Nucleus accumbens (tissue), 56 donors: ENCODE data around the gene STK17A.
"Not testable (repeated sequence)": the region's sequence is repeated elsewhere in the genome, so short reads cannot be mapped to it uniquely, and the experiment has no call there.

Source experiments
- DNase-seq, 56 donors: peaks; one replicate each; lab custom pipeline; 2025; lab: John Stamatoyannopoulos, UW

The STK17A gene

GRCh38 chr7:43593010-43593409 lies 10.1 kb downstream of the STK17A start:
- DNase-seq = no peak

DNA sequence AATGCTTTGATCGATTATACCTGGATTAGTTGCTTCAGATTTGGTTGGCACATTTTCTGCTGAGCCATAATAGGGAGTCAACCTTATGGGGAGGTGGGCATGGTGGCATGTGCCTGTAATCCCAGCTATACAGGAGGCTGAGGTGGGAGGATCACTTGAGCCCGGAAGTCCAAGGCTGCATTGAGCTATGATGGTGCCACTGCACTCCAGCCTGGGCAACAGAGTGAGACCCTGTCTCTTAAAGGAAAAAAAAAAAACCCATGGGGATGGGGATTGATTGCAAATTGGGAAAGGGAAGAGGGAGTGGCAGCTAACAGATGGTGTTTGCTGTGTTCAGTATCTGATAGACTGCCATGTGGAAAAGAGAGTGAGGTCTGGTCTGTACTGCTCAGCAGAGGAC lies 11.1 kb downstream of the STK17A start:
- DNase-seq = no peak

- DNase-seq = not testable (repeated sequence)
These were observed 13.5 kb downstream of the STK17A start for GRCh38 chr7:43596426-43596825.

DNA sequence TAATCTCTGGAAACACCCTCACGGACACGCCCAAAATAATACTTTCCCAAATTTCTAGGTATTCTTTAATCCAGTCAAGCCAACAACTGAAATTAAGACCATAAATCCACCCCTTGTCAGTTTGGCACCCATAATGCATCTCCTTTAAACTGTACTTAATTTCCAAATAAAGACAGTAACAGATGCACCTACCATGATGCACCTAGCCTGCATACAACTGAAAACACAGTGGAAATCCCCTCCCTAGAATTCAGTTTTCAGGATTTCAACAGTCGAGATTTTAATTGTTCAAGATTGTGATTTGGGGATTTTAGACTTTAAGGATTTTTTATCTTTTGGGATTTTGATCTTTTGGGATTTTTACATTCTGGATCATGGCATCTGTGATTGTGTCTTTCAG lies 17.1 kb downstream of the STK17A start:
- DNase-seq = no peak

DNA sequence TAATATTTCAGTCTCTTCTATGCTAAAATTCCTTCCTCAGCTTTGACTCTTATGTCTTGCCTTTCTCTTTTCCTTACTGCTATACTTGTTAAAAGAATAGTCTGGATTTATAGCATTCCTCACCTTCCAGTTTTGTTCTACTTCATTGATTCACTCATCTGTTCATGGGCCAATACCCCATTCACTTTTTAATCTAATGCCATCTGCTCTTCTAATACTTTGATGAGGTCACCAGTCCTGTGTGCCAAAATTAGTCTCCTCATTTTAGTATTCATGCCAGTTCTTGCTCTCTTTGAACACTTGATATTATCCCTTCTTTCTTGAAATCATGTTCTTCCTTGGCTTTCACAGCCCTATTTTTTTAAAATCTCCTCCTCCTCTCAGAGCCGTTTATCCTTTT lies 19.3 kb downstream of the STK17A start:
- no peak for DNase-seq

DNA sequence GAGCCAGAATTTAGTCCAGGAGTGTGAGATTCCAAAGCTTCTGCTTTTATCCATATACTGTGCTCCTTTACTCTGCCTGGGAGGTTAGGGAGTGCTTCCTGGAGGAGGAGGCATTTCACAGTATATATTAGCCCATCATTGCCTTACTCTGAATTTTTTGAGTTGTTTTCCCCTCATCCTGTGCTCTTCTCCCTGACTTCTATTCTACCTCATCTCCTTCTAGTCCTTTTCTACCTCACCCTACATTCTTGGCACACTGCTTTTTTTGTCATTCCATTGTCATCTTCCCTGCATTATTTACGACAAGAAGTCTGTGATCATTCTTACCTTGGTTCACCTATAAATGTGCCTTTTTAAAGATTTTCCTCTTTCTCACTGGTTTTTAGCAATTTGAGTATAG lies 21.3 kb downstream of the STK17A start:
- no peak for DNase-seq

- no peak for DNase-seq
These were observed 26.2 kb downstream of the STK17A start for GRCh38 chr7:43609097-43609496.

GRCh38 chr7:43612128-43612527 lies 29.2 kb downstream of the STK17A start:
- no peak for DNase-seq

DNA sequence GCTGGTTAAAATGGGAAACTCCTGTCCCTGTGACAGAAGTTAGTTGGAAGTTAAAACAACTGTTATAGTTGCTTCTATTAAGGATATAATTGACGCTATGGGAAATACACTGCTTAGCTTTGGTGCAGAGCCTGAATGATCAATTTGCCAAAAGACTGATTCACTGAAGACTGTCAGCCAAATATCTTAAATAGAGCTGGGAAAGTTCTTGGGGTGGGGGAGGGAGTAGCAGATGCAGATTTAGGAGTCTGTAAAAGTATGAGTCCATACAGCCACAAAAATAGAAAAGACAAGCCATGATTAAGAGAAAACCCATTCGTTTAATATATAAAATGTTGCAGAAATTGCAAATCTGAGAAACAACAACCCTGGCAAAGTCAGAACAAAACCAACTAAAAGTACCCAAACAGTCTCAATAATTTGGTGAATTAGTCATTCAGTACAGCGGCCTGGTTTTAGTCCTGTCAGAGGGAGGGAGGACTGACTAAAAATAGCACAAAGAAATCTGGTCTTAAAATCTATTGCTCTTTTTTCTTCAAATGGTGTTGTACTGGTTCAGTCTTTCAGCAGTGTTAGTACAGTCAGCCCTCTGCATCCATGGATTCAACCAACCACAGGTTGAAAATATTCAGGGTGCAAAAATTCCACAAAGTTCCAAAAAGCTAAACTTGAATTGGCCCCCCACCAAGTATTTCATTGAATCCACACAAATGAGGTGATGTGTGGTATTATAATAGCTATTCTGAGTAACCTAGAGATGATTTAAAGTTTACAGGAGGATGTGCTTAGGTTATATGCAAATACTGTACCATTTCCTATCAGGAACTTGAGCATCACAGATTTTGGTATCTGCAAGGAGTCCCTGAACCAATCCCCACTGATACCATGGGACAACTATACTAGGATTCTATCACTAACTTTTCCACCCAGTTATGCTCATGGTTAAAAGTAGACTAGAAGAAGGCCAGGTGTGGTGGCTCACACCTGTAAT lies 30.0 kb downstream of the STK17A start:
- peak in 1 of 56 donors; percentile 9 for DNase-seq

DNA sequence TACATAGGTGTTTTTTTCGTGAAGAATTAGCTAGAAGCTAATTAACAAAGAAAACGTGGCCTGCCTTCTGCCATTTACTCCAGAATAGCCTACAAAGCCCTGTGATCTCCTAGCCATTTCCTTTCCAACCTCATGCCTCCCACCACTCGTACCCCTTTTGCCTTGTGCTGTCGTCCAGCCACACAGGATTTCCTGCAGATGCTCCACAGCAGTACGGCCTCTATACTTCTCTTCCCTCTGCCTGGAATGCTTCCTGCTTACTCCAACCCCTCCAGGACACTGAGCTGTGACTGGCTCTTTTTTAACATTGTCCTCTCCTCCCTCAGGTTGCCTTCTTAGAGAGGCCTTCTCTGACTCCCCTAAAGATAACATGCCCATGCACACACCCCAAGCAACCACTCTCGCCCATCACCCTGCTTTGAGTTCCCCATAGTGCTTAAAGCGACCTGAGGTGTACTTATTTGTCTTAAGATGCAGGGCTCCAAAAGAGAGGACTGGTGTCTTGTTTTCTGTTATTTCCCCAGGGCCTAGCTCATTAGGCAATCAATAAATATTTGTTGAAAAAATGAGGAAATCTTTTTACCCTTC lies 32.7 kb downstream of the STK17A start:
- no peak for DNase-seq

DNA sequence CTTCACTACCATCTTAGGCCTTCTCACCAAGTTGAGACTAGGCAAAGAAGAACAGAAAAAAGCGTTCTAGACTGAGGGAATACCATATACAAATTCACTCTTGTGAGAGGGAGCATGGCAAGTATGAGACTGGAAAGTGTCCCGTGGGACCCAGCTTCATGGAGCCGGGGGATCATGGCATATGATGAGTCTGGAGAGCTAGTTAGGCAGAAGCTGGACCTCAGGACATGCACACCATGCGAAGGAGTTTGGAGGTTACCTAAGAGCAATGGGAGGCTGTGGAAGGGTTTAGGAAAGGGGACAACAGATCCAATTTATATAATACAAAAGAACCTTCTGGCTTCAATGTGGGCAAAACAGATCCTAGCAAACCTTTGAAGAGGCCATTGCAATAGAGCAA lies 34.1 kb downstream of the STK17A start:
- no peak for DNase-seq

- no peak for DNase-seq
These were observed 35.2 kb downstream of the STK17A start for GRCh38 chr7:43618073-43618472.

DNA sequence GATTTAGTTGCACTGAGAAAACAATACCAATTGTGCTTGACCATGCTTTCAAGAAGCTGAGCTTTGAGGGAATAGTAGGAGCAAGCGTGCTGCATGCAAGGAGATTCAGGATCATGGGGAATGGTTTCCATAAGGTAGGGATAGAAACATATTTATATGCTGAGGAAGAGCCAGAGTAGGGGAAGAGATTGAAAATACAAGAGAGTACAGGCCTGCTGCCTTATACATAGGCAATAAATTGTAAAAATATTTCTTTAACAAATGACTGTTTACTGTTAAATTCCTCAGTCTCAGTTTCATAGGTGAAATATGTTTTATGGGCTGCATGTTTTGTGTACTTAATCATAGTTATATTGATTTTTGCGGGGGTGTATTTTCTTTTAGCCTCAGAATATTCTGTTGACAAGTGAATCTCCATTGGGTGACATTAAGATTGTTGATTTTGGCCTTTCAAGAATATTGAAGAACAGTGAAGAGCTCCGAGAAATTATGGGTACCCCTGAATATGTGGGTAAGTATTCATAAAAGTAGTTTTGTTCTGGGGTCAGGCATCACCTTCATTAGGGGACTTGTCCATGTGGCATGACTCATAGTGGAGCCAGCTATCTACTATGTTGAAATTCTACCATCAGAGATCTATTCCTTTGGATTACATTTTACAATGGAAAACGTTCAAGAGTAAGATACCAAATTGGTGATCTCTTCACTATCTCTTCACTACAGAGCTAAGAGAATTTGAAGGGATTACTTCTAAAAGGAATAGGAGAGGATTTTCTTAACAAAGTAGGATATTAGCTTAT lies 36.5 kb downstream of the STK17A start:
- DNase-seq = no peak

- no peak for DNase-seq
These were observed 39.0 kb downstream of the STK17A start for GRCh38 chr7:43621729-43622448.

DNA sequence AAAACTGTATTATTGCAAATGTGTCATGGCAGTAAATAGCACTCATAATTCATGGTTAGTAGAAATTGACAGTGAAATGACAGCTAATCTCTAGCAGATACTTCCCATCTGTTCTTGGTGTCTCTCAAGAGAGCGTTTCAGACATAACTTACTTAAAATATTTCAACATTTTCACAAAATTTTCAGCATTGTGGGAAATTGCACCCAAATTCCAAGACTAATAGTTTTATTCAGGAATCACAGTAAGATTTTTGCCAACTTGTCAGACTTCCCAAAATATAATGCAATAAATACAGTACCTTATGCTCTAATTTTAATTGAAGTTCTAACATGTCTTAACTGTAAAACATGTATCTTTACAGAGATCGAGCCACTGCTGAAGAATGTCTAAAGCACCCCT lies 41.2 kb downstream of the STK17A start:
- DNase-seq = no peak

DNA sequence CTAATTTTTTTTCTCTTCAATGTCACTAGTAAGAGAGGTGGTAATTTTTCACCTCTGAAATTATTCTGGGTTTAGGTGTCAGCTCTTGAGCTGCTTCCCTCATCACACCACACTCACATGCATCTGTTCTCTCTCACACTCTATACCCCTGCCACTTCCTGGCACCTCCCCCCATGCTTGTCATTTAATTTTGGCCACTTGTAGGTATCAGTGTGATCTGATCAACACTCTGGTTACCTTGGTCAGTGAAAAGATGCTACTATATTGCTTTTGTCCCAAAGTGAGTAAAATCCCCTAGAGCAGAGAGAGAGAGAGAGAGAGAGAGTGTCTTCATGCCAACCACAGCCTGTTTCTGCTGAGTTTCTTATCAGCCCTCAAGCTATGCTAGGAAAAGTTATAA lies 42.5 kb downstream of the STK17A start:
- DNase-seq = no peak

DNA sequence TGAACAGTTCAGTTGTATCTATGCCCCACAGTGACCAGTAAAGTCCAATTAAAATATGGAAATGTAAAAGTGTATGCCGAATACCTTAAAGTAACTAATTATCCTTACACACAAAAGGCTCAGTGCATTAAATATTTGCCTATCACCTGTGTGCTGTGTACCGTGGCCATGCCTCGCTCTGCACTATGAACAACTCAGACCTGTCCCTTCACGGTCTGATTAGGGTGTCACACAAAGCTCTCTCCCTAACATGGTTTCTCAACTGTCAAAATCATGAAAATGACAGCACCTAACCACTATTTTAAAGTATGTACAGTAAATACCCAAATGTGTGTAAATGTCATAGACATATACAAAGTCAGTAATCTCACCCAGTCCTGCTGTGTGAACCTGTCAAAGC lies 43.1 kb downstream of the STK17A start:
- no peak for DNase-seq

DNA sequence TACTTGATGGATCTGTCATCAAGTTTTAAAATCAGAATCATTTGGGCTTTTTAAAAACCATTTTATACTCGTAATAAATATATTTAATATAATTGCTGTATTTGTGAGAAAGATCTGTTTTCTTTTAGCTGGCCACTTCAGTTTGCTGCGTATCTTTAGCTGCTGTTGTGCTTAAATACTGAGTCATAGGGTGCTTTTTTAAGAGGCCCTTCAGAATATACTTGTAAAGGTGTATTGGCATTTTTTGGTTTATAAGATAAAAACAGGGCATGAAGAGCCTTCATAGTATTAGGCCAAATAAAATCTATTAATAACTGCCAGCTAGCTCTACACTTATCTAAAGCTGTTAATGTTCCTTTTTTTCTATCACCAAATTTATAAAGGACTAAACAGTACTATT lies 43.8 kb downstream of the STK17A start:
- DNase-seq = no peak

DNA sequence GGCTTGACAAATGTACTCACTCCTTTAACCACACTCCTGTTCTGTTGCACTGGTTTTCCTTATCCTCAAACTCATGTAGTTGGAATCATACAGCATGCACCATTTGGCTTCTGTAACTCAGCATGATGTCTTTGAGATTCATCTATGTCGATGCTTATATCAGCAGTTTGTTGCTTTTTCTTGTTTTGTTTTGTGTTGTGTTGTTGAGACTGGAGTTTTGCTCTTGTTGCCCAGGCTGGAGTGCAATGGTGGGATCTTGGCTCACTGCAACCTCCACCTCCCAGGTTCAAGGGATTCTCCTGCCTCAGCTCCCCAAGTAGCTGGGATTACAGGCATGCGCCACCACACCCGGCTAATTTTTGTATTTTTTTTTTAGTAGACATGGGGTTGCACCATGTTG lies 44.9 kb downstream of the STK17A start:
- DNase-seq = not testable (repeated sequence)

GRCh38 chr7:43628431-43628830 lies 45.5 kb downstream of the STK17A start:
- DNase-seq = no peak

DNA sequence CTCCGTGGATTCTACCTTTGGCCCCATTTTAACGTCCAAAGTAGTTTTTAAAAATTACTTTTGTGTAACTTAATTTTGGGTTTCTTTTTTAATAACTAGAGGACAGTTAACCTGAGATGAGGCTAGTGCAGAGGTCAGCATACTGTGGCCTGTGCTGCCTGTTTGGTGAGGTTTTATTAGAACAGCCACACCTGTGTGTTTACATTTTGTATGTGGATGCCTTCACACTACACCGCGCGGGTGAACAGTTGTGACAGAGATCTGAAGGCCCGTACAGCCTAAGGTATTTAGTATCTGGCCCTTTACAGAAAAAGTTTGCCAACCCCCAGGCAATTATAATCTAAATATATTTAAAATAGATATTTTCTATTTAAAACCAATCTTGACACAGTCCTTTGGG lies 46.9 kb downstream of the STK17A start:
- DNase-seq = no peak
